NCI-H1105 (cell line): ENCODE results near the gene PLXNA4.
"Not testable (repeated sequence)": the region's sequence is repeated elsewhere in the genome, so short reads cannot be mapped to it uniquely, and the experiment has no call there.

Experiments
- DNase-seq: peaks from one replicate; lab custom pipeline; 2025; lab: John Stamatoyannopoulos, UW

Gene PLXNA4

GRCh38 chr7:132176719-132177118 is 399.6 kb downstream of the PLXNA4 start:
- DNase-seq: no peak

- no peak for DNase-seq
These were observed 405.1 kb downstream of the PLXNA4 start for GRCh38 chr7:132171130-132171576.

- DNase-seq: no peak
These were observed 406.5 kb downstream of the PLXNA4 start for GRCh38 chr7:132169730-132170129.

- no peak for DNase-seq
These were observed 408.0 kb downstream of the PLXNA4 start for GRCh38 chr7:132168239-132168638.

- DNase-seq: not testable (repeated sequence)
These were observed 410.6 kb downstream of the PLXNA4 start for GRCh38 chr7:132165695-132166094.

- no peak for DNase-seq
These were observed 411.6 kb downstream of the PLXNA4 start for GRCh38 chr7:132164558-132165125.

GRCh38 chr7:132162556-132163144 is 413.6 kb downstream of the PLXNA4 start:
- no peak for DNase-seq

GRCh38 chr7:132161976-132162375 is 414.3 kb downstream of the PLXNA4 start:
- DNase-seq: no peak

- no peak for DNase-seq
These were observed 414.7 kb downstream of the PLXNA4 start for GRCh38 chr7:132161533-132161915.

GRCh38 chr7:132160611-132161532 is 415.4 kb downstream of the PLXNA4 start:
- DNase-seq: no peak

- no peak for DNase-seq
These were observed 417.4 kb downstream of the PLXNA4 start for GRCh38 chr7:132158841-132159240.

GRCh38 chr7:132158166-132158565 is 418.1 kb downstream of the PLXNA4 start:
- DNase-seq: no peak

GRCh38 chr7:132155715-132156114 is 420.6 kb downstream of the PLXNA4 start:
- DNase-seq: no peak

GRCh38 chr7:132154695-132155471 is 421.4 kb downstream of the PLXNA4 start:
- no peak for DNase-seq

GRCh38 chr7:132154248-132154647 is 422.0 kb downstream of the PLXNA4 start:
- DNase-seq: no peak

GRCh38 chr7:132152131-132152889 is 424.0 kb downstream of the PLXNA4 start:
- DNase-seq: no peak

- no peak for DNase-seq
These were observed 425.6 kb downstream of the PLXNA4 start for GRCh38 chr7:132150711-132151110.

GRCh38 chr7:132149436-132150304 is 426.6 kb downstream of the PLXNA4 start:
- no peak for DNase-seq

- DNase-seq: no peak
These were observed 427.4 kb downstream of the PLXNA4 start for GRCh38 chr7:132148876-132149275.

GRCh38 chr7:132145466-132145865 is 430.8 kb downstream of the PLXNA4 start:
- DNase-seq: no peak
